ENCODE data around the gene XRN2. TPM values are rescaled to one million over a fixed set of nuclear protein-coding genes. Genes with fewer than 3 reads are reported as not detected.

Gene XRN2
- total and polyA plus RNA-seq, 4 donors: 20.9 to 40.3 (median 25.2) TPM

GRCh38 chr20:21355981-21356380, 52.9 kb downstream of the XRN2 start:
- 51% methylated on average over 1 of the region's 1 CpG for WGBS
- Histone ChIP-seq H3K27me3 (ENCODE audit: control insufficient read depth in 4 of 4, insufficient read depth in 4 of 4, low read length in 3 of 4) (no peaks in the 10 kb centered on the region), H3K9me3 (ENCODE audit: control insufficient read depth in 4 of 4, low read length in 3 of 4) (no peaks in the 10 kb centered on the region), H3K27ac (ENCODE audit: low read depth in 1 of 2, low read length in 2 of 2) (no peak overlapping the region), H3K9ac (ENCODE audit: low read depth in 1 of 2, low read length in 2 of 2) (no peak overlapping the region), H3K4me3 (ENCODE audit: low read depth in 1 of 3, low read length in 3 of 3) (no peak overlapping the region), H3K36me3 (ENCODE audit: control insufficient read depth in 4 of 4, insufficient read depth in 3 of 4, low read depth in 1 of 4, low read length in 3 of 4) (peaks cover 9 to 48% (median 29%) of the 10 kb centered on the region in 4 donors), H3K4me1 (ENCODE audit: control insufficient read depth in 4 of 4, insufficient read depth in 4 of 4, low read length in 3 of 4) (peaks cover 0 to 1% (median 0%) of the 10 kb centered on the region in 4 donors)
- DNase-seq (ENCODE audit: low spot score): no peak
- TF ChIP-seq FOXA2 (IDR thresholded peaks at IDR 0.05) (no peak), GABPA (IDR thresholded peaks at IDR 0.05 in 1 of 2, conservative IDR thresholded peaks at IDR 0.05 in 1 of 2) (no peak), JUND (IDR thresholded peaks at IDR 0.05) (no peak), FOXA1 (IDR thresholded peaks at IDR 0.05) (no peak), SP1 (IDR thresholded peaks at IDR 0.05) (no peak), REST (IDR thresholded peaks at IDR 0.05) (no peak), YY1 (IDR thresholded peaks at IDR 0.05) (no peak), NR2F2 (IDR thresholded peaks at IDR 0.05) (no peak), EGR1 (IDR thresholded peaks at IDR 0.05; ENCODE audit: low read depth in 2 of 2) (no peak), RAD21 (IDR thresholded peaks at IDR 0.05) (no peak), RXRA (IDR thresholded peaks at IDR 0.05) (no peak), ATF3 (IDR thresholded peaks at IDR 0.05) (no peak), MAX (IDR thresholded peaks at IDR 0.05) (no peak), TAF1 (conservative IDR thresholded peaks at IDR 0.05) (no peak)

- DNase-seq (ENCODE audit: low spot score): no peak
- Histone ChIP-seq H3K9me3 (ENCODE audit: control insufficient read depth in 4 of 4, low read length in 3 of 4) (no peaks in the 10 kb centered on the region), H3K27me3 (ENCODE audit: control insufficient read depth in 4 of 4, insufficient read depth in 4 of 4, low read length in 3 of 4) (no peaks in the 10 kb centered on the region), H3K27ac (ENCODE audit: low read depth in 1 of 2, low read length in 2 of 2) (no peak overlapping the region), H3K9ac (ENCODE audit: low read depth in 1 of 2, low read length in 2 of 2) (no peak overlapping the region), H3K4me1 (ENCODE audit: control insufficient read depth in 4 of 4, insufficient read depth in 4 of 4, low read length in 3 of 4) (peaks cover 0 to 1% (median 0%) of the 10 kb centered on the region in 4 donors), H3K4me3 (ENCODE audit: low read depth in 1 of 3, low read length in 3 of 3) (no peak overlapping the region), H3K36me3 (ENCODE audit: control insufficient read depth in 4 of 4, insufficient read depth in 3 of 4, low read depth in 1 of 4, low read length in 3 of 4) (peaks cover 9 to 46% (median 29%) of the 10 kb centered on the region in 4 donors)
- TF ChIP-seq RXRA (IDR thresholded peaks at IDR 0.05): no peak
- TF ChIP-seq ZBTB33 (IDR thresholded peaks at IDR 0.05): no peak
- TF ChIP-seq GABPA (IDR thresholded peaks at IDR 0.05 in 1 of 2, conservative IDR thresholded peaks at IDR 0.05 in 1 of 2): no peak
- TF ChIP-seq SP1 (IDR thresholded peaks at IDR 0.05): no peak
- TF ChIP-seq JUND (IDR thresholded peaks at IDR 0.05): no peak
Observed at GRCh38 chr20:21356386-21356785, 53.3 kb downstream of the XRN2 start.

Data from liver (tissue), 9 donors.